Tibial artery (tissue), 4 donors: Measurements from ENCODE around the gene CLHC1.
"Not testable (repeated sequence)": the region's sequence is repeated elsewhere in the genome, so short reads cannot be mapped to it uniquely, and the experiment has no call there.

ENCODE experiments used
- DNase-seq, 2 donors: peaks; one replicate each; pipeline ENCODE4 v3.0.0-alpha.2; 2019
- H3K27ac ChIP-seq, 2 donors: fragments of 200-600 bp; sonication (generic) in 1 of 2; 1 replicate in 1 of 2; 2 replicates in 1 of 2; pipeline ENCODE4 v1.5.1; 2018 to 2019; ENCODE audit warnings: mild to moderate bottlenecking in 1 of 2
- H3K27me3 ChIP-seq, 2 donors: fragments of 200-600 bp; sonication (generic) in 1 of 2; one replicate each; pipeline versions ENCODE4 v1.5.1 to v1.6.0; 2016 to 2019
- H3K36me3 ChIP-seq, 3 donors: fragments of 200-600 bp; sonication (generic) in 2 of 3; one replicate each; pipeline ENCODE4 v1.5.1; 2016 to 2019; ENCODE audit warnings: mild to moderate bottlenecking in 2 of 3
- H3K4me1 ChIP-seq, 4 donors: fragments of 200-600 bp; sonication (generic) in 2 of 4; 1 replicate in 3 of 4; 2 replicates in 1 of 4; pipeline ENCODE4 v1.5.1; 2016 to 2019
- H3K4me3 ChIP-seq, 2 donors: fragments of 200-600 bp; sonication (generic) in 1 of 2; 1 replicate in 1 of 2; 2 replicates in 1 of 2; pipeline ENCODE4 v1.5.1; 2018 to 2019; ENCODE audit warnings: mild to moderate bottlenecking in 2 of 2
- H3K9me3 ChIP-seq, 3 donors: fragments of 200-600 bp; sonication (generic) in 1 of 3; one replicate each; pipeline ENCODE4 v1.5.1; 2016 to 2019
- CTCF ChIP-seq, 2 experiments: fragments of 200-600 bp in 1 of 2; fragments of 450-650 bp in 1 of 2; IDR thresholded peaks; one replicate each; pipeline ENCODE4 v1.5.1; 2017 to 2019; ENCODE audit warnings: antibody characterized with exemption in 2 of 2, mild to moderate bottlenecking in 1 of 2, moderate library complexity in 1 of 2
- intact Hi-C: fragments of 100-400 bp; cut with DNase I; formaldehyde crosslinking; loops from one replicate; pipeline ENCODE4 v1.15.0; 2023; ENCODE audit warnings: low total_unique reads

The CLHC1 gene

GRCh38 chr2:55144922-55145820 lies 86.9 kb downstream of the CLHC1 start:
- H3K27ac ChIP-seq: no peak overlapping the region
- TF ChIP-seq CTCF (IDR thresholded peaks at IDR 0.05): no peak
- no peak overlapping the region for H3K4me3 ChIP-seq
- H3K4me1 ChIP-seq: no peaks in the 10 kb centered on the region
- intact Hi-C loops: no loop called here
- no peaks in the 10 kb centered on the region for H3K36me3 ChIP-seq
- H3K9me3 ChIP-seq: no peaks in the 10 kb centered on the region
- no peaks in the 10 kb centered on the region for H3K27me3 ChIP-seq
- DNase-seq: no peak

- DNase-seq, intact Hi-C loops, H3K4me3 ChIP-seq, H3K27me3 ChIP-seq, H3K36me3 ChIP-seq, H3K4me1 ChIP-seq, H3K9me3 ChIP-seq, H3K27ac ChIP-seq: not testable (repeated sequence)
These were observed 88.4 kb downstream of the CLHC1 start for GRCh38 chr2:55143706-55144105.

- Histone ChIP-seq H3K27me3 (no peaks in the 10 kb centered on the region), H3K4me3 (no peak overlapping the region), H3K9me3 (no peaks in the 10 kb centered on the region), H3K36me3 (no peaks in the 10 kb centered on the region), H3K27ac (no peak overlapping the region), H3K4me1 (no peaks in the 10 kb centered on the region)
- no peak for TF ChIP-seq CTCF (IDR thresholded peaks at IDR 0.05)
- no peak for DNase-seq
- intact Hi-C loops: no loop called here
These were observed 89.6 kb downstream of the CLHC1 start for GRCh38 chr2:55142518-55142917.

- Histone ChIP-seq H3K4me3 (no peak overlapping the region), H3K27ac (no peak overlapping the region), H3K27me3 (no peaks in the 10 kb centered on the region), H3K4me1 (no peaks in the 10 kb centered on the region), H3K9me3 (no peaks in the 10 kb centered on the region), H3K36me3 (no peaks in the 10 kb centered on the region)
- intact Hi-C loops: no loop called here
- no peak for DNase-seq
- no peak for TF ChIP-seq CTCF (IDR thresholded peaks at IDR 0.05)
These were observed 90.3 kb downstream of the CLHC1 start for GRCh38 chr2:55141572-55142413.

- H3K36me3 ChIP-seq: no peaks in the 10 kb centered on the region
- DNase-seq: no peak
- no peak for TF ChIP-seq CTCF (IDR thresholded peaks at IDR 0.05)
- H3K27ac ChIP-seq: no peak overlapping the region
- no peak overlapping the region for H3K4me3 ChIP-seq
- H3K9me3 ChIP-seq: no peaks in the 10 kb centered on the region
- peaks cover 0 to 5% (median 0%) of the 10 kb centered on the region in 4 donors for H3K4me1 ChIP-seq
- intact Hi-C loops: no loop called here
- no peaks in the 10 kb centered on the region for H3K27me3 ChIP-seq
These were observed 91.5 kb downstream of the CLHC1 start for GRCh38 chr2:55140316-55141219.
